ENCODE measurements around the gene PPARD. TPM values are rescaled to one million over a fixed set of nuclear protein-coding genes. Genes with fewer than 3 reads are reported as not detected.
A peak's percentile ranks its signal among the peaks of the same experiment; 100 is the strongest.

Gene PPARD
- total RNA-seq, 1 experiment from 2014 or later: 24.7 TPM

DNA sequence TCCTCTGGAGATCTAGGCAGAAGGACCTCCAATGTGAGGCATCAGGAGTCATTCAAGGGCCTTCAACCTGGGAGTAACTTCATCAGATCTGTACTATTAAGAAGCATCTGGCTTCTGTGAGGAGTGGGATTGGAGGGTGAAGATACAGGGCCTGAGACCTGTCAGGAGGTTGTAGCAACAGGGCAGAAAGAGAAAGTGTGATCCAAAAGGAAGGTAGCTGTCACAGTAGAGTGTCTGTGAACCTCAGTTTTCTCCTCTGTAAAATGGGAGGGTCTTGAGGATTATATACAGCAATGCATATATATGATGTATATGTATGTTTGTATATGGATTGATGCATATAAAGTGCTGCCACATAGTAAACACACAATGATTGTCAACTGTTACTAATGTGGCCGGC, 123.3 kb downstream of the PPARD start:
- no peak overlapping the region for H3K27ac ChIP-seq
- peaks cover 23% of the 10 kb centered on the region for H3K36me3 ChIP-seq (ENCODE audit: low read depth)
- H2AFZ ChIP-seq: no peak overlapping the region
- intact Hi-C loops (cut with micrococcal nuclease; ENCODE audit: unreplicated experiment): loop anchor here (5.0 to 10.0 kb wide), 2 partner anchors 73 to 269 kb away; partner anchors contain the start of gene ARMC12
- BruUV-seq (replicated peaks): no TSS peak
- POLR2A ChIA-PET (ENCODE audit: unreplicated experiment): interaction anchor here (0.6 to 0.7 kb wide), 2 partner anchors 32 to 74 kb away, joined by 3 to 4 read pairs; no protein-coding TSS in a partner anchor
- H3F3A ChIP-seq (ENCODE audit: insufficient read depth, low read depth): peaks cover 34% of the 10 kb centered on the region
- H3K9me2 ChIP-seq (ENCODE audit: insufficient read depth): no peaks in the 10 kb centered on the region
- H3K4me3 ChIP-seq: no peak overlapping the region
- no peak for DNase-seq
- H3K27me3 ChIP-seq (ENCODE audit: insufficient read depth, low read depth): no peaks in the 10 kb centered on the region
- CTCF ChIA-PET: interaction anchor here (0.6 kb wide), 1 partner anchor 86 kb away, joined by 14 read pairs; no protein-coding TSS in a partner anchor
- peaks cover 20% of the 10 kb centered on the region for H4K20me1 ChIP-seq (ENCODE audit: insufficient read depth)
- H3K9me3 ChIP-seq (ENCODE audit: insufficient read depth, low read depth): no peaks in the 10 kb centered on the region
- no peak for TF ChIP-seq EZH2 (IDR thresholded peaks at IDR 0.05; ENCODE audit: low read depth)
- TF ChIP-seq, protein P1, sequence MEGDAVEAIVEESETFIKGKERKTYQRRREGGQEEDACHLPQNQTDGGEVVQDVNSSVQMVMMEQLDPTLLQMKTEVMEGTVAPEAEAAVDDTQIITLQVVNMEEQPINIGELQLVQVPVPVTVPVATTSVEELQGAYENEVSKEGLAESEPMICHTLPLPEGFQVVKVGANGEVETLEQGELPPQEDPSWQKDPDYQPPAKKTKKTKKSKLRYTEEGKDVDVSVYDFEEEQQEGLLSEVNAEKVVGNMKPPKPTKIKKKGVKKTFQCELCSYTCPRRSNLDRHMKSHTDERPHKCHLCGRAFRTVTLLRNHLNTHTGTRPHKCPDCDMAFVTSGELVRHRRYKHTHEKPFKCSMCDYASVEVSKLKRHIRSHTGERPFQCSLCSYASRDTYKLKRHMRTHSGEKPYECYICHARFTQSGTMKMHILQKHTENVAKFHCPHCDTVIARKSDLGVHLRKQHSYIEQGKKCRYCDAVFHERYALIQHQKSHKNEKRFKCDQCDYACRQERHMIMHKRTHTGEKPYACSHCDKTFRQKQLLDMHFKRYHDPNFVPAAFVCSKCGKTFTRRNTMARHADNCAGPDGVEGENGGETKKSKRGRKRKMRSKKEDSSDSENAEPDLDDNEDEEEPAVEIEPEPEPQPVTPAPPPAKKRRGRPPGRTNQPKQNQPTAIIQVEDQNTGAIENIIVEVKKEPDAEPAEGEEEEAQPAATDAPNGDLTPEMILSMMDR (conservative IDR thresholded peaks at IDR 0.05): no peak
- H3K4me2 ChIP-seq: no peak overlapping the region
- peaks cover 27% of the 10 kb centered on the region for H3K4me1 ChIP-seq (replicated peaks; ENCODE audit: insufficient read depth)
- H3K79me2 ChIP-seq (ENCODE audit: low read depth): peaks cover 25% of the 10 kb centered on the region

DNA sequence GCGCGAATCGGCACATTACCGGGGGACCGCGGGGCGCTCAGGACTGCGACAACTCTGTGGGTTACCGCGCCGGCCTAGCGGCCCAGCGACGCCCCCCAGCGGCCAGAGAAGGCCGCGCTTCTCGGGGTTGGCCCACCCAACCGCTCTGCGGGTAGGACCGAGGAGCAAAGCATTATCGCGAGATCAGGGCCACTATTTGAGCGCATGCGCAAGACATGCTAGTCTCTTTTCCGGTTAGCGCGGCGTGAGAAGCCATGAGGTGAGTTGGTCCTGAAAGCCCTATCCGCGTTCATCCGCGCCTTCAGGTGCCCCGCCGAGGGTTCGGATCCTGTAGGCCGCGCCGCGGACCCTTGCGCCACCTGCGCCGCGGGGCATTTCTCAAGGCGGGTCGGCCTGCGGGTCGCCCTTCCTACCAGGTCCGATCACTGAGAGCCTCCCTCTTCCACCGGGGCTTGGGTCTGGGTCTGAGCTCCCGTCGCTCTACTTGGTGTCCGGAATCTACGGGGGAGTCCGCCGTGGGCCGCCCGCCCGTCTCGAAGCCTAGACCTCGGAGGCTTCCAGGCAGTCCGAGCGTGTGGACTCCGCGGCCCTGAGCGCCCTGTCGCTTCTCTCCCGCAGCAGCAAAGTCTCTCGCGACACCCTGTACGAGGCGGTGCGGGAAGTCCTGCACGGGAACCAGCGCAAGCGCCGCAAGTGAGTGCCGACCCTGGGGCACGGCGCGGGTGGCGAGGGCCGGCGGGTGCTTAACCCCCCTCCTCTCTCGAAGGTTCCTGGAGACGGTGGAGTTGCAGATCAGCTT, 126.0 kb downstream of the PPARD start, which contains the start of gene RPL10A:
Gene RPL10A, plus strand, starts transcription at position 221 of the 799 bp plus-strand sequence. Its CDS starts 34 bp downstream, at position 255.
- peak within 1 kb of the TSS; percentile 96 for H3K27ac ChIP-seq
- H3K9me2 ChIP-seq (ENCODE audit: insufficient read depth): no peaks in the 10 kb centered on the region
- H3K79me2 ChIP-seq (ENCODE audit: low read depth): peaks cover 42% of the 10 kb centered on the region
- H3K27me3 ChIP-seq (ENCODE audit: insufficient read depth, low read depth): no peaks in the 10 kb centered on the region
- H3F3A ChIP-seq (ENCODE audit: insufficient read depth, low read depth): peaks cover 51% of the 10 kb centered on the region
- TSS peak; percentile 48 for BruUV-seq (replicated peaks)
- H3K4me1 ChIP-seq (replicated peaks; ENCODE audit: insufficient read depth): peaks cover 28% of the 10 kb centered on the region
- peaks cover 47% of the 10 kb centered on the region for H4K20me1 ChIP-seq (ENCODE audit: insufficient read depth)
- peak within 1 kb of the TSS; percentile 94 for H3K4me3 ChIP-seq
- H3K9me3 ChIP-seq (ENCODE audit: insufficient read depth, low read depth): no peaks in the 10 kb centered on the region
- ChIA-PET POLR2A (ENCODE audit: unreplicated experiment) (interaction anchor here (0.7 kb wide), 2 partner anchors 139 to 663 kb away, joined by 3 read pairs; no protein-coding TSS in a partner anchor), CTCF (interaction anchor here (0.5 to 1.3 kb wide), 6 partner anchors 18 to 172 kb away, joined by 3 to 19 read pairs (median 3); no protein-coding TSS in a partner anchor)
- H3K36me3 ChIP-seq (ENCODE audit: low read depth): peaks cover 40% of the 10 kb centered on the region
- peak within 1 kb of the TSS; percentile 95 for H3K4me2 ChIP-seq
- TF ChIP-seq EZH2 (IDR thresholded peaks at IDR 0.05; ENCODE audit: low read depth): no peak
- TF ChIP-seq, protein P1 (conservative IDR thresholded peaks at IDR 0.05): peak; percentile 93
- intact Hi-C loops (cut with micrococcal nuclease; ENCODE audit: unreplicated experiment): loop anchor here (1.0 to 10.0 kb wide), 6 partner anchors 16 to 266 kb away; partner anchors contain the start of genes ARMC12, DEF6, FANCE and PPARD
- peak; percentile 88 to 91 for DNase-seq
- peak within 1 kb of the TSS; percentile 85 for H2AFZ ChIP-seq

DNA sequence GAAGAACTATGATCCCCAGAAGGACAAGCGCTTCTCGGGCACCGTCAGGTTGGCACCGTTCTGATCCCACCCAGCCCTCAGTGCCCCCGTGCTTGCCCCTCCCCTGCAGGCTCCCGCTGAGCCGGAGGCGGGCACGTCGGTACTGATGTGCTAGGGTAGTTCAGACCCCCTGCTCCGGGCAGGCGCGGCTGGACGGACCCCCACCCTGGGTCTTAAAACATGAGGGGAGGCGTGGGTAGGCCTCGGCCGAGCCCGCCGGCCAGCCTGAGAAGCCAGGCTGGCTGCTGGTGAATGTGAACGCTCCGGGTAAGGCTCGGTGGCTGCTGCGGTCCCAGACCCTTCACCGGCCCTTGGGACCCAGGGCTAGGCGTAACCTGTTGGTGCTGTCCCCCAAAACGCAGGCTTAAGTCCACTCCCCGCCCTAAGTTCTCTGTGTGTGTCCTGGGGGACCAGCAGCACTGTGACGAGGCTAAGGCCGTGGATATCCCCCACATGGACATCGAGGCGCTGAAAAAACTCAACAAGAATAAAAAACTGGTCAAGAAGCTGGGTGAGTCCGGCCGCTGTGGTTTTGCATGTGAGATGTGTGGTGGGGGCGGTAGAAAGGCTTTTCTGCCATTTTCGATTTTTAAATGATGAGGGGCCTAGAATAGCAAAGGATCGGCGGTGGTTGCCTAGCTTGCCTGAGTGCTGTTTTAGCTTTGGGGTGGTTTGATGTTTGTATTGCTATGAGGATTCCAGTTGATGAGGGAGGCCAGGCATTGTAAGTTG, 126.8 kb downstream of the PPARD start:
- H4K20me1 ChIP-seq (ENCODE audit: insufficient read depth): peaks cover 54% of the 10 kb centered on the region
- H2AFZ ChIP-seq: no peak overlapping the region
- POLR2A ChIA-PET (ENCODE audit: unreplicated experiment): interaction anchor here (0.7 kb wide), 1 partner anchor 140 kb away, joined by 3 read pairs; no protein-coding TSS in a partner anchor
- DNase-seq: no peak
- intact Hi-C loops (cut with micrococcal nuclease; ENCODE audit: unreplicated experiment): loop anchor here (1.0 to 10.0 kb wide), 6 partner anchors 16 to 266 kb away; partner anchors contain the start of genes ARMC12, DEF6, FANCE and PPARD
- TF ChIP-seq EZH2 (IDR thresholded peaks at IDR 0.05; ENCODE audit: low read depth): no peak
- TF ChIP-seq, protein P1 (conservative IDR thresholded peaks at IDR 0.05): no peak
- H3K27me3 ChIP-seq (ENCODE audit: insufficient read depth, low read depth): no peaks in the 10 kb centered on the region
- CTCF ChIA-PET: interaction anchor here (0.5 to 1.0 kb wide), 2 partner anchors 17 to 94 kb away, joined by 3 to 4 read pairs; partner anchors contain the start of gene FANCE
- H3K27ac ChIP-seq: peak overlapping the region; percentile 96
- peak overlapping the region; percentile 95 for H3K4me2 ChIP-seq
- peaks cover 59% of the 10 kb centered on the region for H3F3A ChIP-seq (ENCODE audit: insufficient read depth, low read depth)
- H3K4me3 ChIP-seq: peak overlapping the region; percentile 94
- H3K9me3 ChIP-seq (ENCODE audit: insufficient read depth, low read depth): no peaks in the 10 kb centered on the region
- H3K4me1 ChIP-seq (replicated peaks; ENCODE audit: insufficient read depth): peaks cover 28% of the 10 kb centered on the region
- peaks cover 42% of the 10 kb centered on the region for H3K79me2 ChIP-seq (ENCODE audit: low read depth)
- peaks cover 40% of the 10 kb centered on the region for H3K36me3 ChIP-seq (ENCODE audit: low read depth)
- no TSS peak for BruUV-seq (replicated peaks)
- H3K9me2 ChIP-seq (ENCODE audit: insufficient read depth): no peaks in the 10 kb centered on the region

All from PC-9 (cell line).